CD4-positive, alpha-beta T cell treated with Interferon gamma for 1 hour (primary cell): Measurements from ENCODE around the gene GSK3B.
"Not testable (repeated sequence)": the region's sequence is repeated elsewhere in the genome, so short reads cannot be mapped to it uniquely, and the experiment has no call there.

Experiments used
- DNase-seq: peaks from one replicate; pipeline ENCODE4 v3.0.0-alpha.2; 2020

The GSK3B gene

DNA sequence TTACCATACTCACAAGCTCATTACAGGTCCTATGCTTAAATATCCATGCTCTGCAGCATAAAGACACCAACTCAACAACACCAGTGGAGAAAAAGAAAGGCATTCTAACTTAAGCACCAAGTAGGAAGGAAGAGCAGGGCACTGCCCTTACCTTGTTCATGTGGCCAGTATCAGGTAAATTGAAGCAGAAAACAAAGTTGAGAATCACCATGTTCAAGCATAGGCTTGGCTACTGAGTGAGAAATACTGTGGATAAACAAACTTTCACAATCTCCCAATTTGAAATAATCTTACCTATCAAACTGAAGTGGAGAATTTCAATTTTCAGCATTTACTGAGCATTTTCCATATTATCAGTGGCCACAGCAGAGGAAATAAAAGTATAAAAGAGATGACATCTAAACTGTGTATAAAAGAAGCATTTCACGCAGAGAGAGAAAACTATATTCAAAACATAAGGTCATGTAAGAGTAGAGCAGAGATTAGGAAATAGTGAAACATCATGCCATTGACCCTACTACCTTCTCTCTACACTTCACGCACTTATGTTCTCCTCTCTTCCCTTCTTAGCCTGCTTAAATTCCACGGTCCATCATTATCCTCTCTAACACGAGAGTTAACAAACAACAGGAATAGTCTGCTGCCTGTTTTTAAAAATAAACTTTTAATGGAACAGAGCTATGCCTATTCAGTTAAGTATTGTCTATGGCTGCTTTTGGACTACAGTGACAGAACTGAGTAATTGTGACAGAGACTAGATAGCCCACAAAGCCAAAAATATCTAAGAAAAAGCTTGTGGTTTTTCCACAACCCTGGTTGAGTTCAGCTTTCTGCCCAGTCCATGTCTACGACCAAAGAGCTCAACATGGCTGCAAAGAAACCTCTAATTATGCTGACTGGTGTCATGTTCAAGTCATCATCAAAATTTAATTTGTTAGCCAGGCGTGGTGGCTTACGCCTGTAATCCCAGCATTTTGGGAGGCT lies 169.8 kb downstream of the GSK3B start:
- no peak for DNase-seq

DNA sequence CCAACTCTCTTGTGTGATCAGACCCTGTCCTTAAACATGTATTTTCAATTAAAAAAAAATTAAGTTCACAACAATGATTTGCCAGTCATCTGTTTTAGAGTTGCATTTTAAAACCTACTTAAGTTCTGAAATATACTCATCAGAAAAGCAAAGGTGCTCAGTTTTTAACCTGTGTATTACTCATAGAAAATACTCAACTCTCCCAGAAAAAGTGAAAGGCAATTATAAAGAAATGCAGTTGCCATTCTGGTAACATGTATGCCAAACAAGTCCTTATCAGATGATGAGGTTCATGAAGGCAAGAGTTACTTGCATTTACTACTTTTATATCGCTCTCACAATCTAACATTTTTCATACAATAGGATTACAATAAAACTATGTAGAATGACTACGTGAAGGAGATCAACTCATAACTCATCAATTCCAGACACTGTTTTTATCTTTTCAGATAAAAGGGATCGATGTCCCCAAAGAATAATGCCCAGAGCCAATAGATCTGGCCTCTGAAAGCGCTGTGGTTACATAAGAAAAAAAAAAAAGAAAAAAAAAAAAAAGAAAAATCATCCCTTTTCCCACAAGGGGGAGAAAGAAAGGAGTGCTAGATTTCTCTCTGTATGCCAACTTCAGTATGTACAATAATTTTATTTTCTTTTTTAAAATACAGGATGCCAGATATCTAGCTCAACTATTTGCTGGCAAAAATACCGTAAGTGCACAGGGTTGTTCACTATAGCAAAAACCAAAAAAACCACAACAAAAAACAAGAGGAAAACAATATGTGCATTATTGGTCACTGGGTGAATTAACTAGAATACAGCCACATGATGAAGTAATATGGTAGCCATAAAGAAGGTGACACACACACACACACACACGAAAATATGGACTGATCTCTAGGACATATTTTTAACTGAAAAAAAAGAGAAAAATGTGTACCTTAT lies 175.0 kb downstream of the GSK3B start:
- DNase-seq = no peak

GRCh38 chr3:119913021-119913420 lies 181.2 kb downstream of the GSK3B start:
- DNase-seq = no peak

DNA sequence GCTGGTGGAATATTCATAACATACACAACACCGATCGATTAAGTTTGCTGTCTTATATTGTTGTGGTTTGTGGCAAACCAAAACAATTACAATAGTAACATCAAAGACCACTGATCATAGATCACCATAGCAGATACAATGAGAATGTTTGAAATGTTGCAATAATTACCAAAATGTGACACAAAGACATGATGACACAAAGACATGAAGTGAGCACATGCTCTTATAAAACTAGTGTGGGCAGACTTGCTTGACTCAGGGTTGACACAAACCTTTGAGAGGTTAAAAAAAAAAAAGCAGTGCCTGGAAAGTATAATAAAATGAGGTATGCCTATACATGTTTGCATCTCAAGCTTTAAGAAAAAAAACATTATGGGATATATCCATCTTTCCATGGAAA lies 182.0 kb downstream of the GSK3B start:
- no peak for DNase-seq

DNA sequence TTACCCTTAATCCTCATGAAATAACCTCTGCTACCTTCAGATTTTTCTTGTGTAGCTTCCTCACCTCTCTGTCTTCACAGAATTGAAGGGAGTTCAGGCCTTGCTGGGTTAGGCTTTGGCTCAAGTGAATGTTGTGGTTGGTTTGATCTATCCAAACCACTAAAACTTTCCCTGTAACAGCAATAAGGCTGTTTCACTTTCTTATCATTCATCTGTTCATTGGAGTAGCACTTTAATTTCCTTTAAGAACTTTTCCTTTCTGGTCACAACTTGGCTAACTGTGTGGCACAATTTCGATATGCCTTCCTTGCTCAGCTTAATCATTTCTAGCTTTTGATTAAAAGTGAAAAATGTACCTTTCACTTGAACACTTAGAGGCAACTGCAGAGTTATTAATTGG lies 182.5 kb downstream of the GSK3B start:
- no peak for DNase-seq

DNA sequence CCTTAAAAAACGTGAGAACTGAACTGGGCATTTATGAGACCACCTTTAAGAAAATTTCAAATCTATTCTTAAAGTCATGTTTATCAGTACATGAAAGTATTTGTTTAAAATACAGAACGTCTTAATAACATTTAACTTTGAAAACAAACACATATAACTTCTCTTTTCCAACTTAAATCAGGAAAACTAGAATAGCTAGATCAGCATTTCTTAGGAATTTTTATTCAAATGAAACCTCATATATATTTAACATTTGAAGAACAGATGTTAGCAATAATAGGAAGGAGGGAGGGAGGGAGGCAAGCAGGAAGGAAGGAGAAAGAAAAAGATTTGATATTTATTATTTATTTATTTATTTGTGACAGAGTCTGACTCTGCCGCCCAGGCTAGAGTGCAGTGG lies 192.2 kb downstream of the GSK3B start:
- DNase-seq = no peak

GRCh38 chr3:119901148-119901547 lies 193.1 kb downstream of the GSK3B start:
- DNase-seq = no peak

GRCh38 chr3:119899192-119899511 lies 195.1 kb downstream of the GSK3B start:
- no peak for DNase-seq

- DNase-seq = no peak
Observed at GRCh38 chr3:119898478-119899191, 195.6 kb downstream of the GSK3B start.

- DNase-seq = no peak
Observed at GRCh38 chr3:119894195-119894594, 200.1 kb downstream of the GSK3B start.

DNA sequence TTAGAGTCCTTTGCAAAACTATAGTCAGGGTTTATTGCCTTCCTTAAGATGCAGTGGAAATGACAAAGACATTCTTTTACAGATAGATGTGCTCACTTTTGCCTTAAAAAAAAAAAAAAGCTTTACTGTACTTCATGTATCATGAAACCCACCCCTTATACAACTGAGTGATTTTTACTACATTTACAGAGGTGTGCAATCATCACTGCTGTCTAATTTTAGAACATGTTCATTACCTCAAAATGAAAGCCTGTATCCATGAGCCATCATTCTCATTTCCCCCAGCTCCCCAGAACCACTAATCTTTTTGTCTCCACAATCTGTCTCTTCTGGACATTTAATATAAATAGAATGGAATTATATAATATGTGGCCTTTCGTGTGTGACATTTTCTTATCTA lies 200.5 kb downstream of the GSK3B start:
- no peak for DNase-seq

GRCh38 chr3:119891944-119892721 lies 202.1 kb downstream of the GSK3B start:
- peak; percentile 9 for DNase-seq

- DNase-seq = not testable (repeated sequence)
Observed at GRCh38 chr3:119888681-119889080, 205.6 kb downstream of the GSK3B start.

DNA sequence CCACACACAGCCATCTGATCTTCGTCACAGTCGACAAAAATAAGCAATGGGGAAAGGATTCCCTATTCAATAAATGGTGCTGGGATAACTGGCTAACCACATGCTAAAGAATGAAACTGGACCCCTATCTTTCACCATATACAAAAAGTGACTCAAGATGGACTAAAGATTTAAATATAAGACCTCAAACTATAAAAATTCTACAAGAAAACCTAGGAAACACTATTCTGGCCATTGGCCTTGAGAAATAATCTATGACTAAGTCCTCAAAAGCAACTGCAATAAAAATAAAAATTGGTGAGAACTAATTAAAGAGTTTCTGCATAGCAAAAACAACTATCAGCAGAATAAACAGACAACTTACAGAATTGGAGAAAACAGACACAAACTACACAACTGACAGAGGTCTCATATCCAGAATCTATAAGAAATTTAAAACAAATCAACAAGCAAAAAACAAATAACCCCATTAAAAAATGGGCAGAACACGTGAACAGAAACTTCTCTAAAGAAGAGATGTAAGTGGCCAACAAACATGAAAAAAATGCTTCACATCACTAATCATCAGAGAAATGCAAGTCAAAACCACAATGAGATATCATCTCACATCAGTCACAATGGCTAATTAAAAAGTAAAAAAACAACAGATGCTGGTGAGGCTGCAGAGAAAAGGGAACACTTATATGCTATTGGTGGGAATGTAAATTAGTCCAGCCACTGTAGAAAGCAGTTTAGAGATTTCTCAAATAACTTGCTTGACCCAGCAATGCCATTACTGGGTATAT lies 208.3 kb downstream of the GSK3B start:
- no peak for DNase-seq

- DNase-seq = no peak
Observed at GRCh38 chr3:119884161-119884557, 210.1 kb downstream of the GSK3B start.

DNA sequence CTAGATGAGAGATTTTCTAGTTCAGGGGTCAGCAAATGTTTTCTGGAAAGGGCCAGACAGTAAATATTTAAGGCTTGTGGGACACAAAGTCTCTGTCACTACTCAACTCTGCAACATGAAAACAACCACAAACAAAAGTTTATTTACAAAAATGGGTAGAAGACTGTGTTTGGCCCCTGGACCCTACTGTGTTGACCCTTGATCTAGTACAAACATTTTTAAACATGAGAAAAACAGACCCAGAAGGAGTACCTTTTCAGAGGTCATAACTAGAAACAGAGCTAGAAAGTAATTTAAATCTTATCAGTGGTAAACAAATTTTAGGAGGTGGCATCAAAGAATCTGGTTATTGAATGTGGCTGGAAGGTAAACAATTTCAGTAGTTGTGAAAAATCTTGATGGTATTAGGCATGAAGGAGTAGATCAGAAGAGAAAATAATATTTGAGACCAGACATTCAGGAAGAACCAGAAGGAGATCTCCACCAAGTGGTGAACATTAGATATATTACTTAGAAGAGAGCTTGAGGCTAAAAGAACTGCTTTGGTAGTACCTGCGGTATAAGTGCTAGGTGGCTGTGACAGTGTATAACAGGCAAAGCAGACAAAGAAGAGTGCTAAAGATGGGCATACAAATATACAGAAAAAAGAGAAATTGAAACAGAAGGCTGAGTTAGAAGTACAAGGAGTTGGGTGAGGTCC lies 210.6 kb downstream of the GSK3B start:
- no peak for DNase-seq

DNA sequence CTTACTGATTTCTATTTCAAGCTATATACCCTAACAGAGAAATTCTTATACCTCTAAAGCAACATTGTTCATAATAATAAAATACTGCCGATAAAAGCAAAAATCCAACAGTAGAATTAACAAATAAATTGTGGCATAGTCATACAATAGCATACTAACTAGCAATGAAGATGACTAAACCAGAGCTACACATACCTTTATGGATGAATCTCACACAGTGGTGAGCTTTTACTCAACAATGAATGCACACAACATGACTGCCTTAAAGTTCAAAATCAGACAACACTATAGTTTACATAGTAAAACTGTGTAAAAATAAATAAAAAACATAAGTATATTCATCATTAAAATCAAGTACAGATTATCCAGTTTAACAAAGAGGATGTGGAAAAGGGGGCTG lies 213.3 kb downstream of the GSK3B start:
- no peak for DNase-seq

GRCh38 chr3:119873646-119874045 lies 220.6 kb downstream of the GSK3B start:
- no peak for DNase-seq

- no peak for DNase-seq
Observed at GRCh38 chr3:119872773-119873172, 221.5 kb downstream of the GSK3B start.

DNA sequence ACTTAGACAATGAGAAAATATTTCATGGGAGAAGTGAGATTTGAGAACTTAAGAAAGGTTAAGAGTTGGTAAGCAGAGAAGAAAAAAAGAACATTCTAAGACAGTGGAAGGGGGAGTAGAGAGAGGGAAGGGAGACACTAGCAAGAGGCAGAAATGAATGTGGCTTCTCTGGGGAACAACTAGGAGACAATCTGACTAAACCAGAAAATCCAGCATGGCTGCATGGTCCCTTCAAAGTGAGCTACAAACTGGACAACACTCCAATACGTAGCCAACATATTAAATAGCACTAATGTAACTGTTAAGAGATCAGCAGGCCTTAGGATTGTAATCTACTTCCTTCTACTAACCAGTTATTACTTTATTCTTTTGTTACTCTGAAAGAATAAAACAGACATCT lies 222.7 kb downstream of the GSK3B start:
- no peak for DNase-seq

GRCh38 chr3:119870512-119870911 lies 223.7 kb downstream of the GSK3B start:
- DNase-seq = no peak
